ENCODE measurements around the gene ARPP19. TPM values are rescaled to one million over a fixed set of nuclear protein-coding genes. Genes with fewer than 3 reads are reported as not detected.

Gene ARPP19
- polyA plus RNA-seq, 3 donors: 26.2 to 48.3 (median 44.4) TPM

DNA sequence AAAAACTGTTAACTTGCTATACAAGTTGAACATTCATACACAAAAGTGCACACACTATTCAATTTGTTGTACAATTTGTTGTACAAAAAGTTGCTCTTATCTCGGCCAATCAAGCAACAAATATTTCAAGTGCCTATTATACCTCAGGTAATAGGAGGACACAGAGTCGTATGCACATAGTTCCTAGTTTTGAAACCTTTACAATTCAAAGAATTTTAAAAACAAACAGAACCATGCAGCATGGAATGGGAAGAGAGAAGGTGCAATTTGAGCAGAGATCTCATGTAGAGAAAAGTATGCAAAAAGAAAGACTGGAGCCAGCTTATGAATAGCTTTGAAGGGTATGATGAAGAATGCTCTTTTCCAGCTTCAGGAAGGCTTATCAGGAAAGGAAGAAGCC is 46.5 kb upstream of the ARPP19 start:
- Mint-ChIP-seq H3K27ac (no peak overlapping the region), H3K36me3 (peaks cover 38 to 56% of the 10 kb centered on the region in 2 donors), H3K4me3 (no peak overlapping the region), H3K9me3 (no peaks in the 10 kb centered on the region), H3K27me3 (ENCODE audit: low read depth in 3 of 3) (no peaks in the 10 kb centered on the region), H3K4me1 (no peaks in the 10 kb centered on the region)
- Histone ChIP-seq H3K79me2 (ENCODE audit: insufficient read depth, low read length) (no peaks in the 10 kb centered on the region), H3K36me3 (replicated peaks in 1 of 2; ENCODE audit: control insufficient read depth in 1 of 2, insufficient read depth in 2 of 2, low read length in 2 of 2) (peaks cover 23 to 62% of the 10 kb centered on the region in 2 donors), H3K4me1 (ENCODE audit: control insufficient read depth in 1 of 2, insufficient read depth in 2 of 2, low read length in 2 of 2) (no peaks in the 10 kb centered on the region), H3K9me3 (replicated peaks in 1 of 2; ENCODE audit: control insufficient read depth in 1 of 2, insufficient read depth in 1 of 2, low read length in 2 of 2) (no peaks in the 10 kb centered on the region), H3K27me3 (ENCODE audit: control insufficient read depth in 2 of 2, insufficient read depth in 2 of 2, low read length in 2 of 2) (no peaks in the 10 kb centered on the region), H3K4me3 (replicated peaks in 1 of 3; ENCODE audit: low read depth in 2 of 3, low read length in 3 of 3) (no peak overlapping the region), H3K4me2 (replicated peaks; ENCODE audit: extremely low read depth, low read length, poor library complexity, severe bottlenecking) (no peak overlapping the region), H3K9ac (ENCODE audit: insufficient read depth, low read length, poor library complexity, severe bottlenecking) (no peak overlapping the region), H4K20me1 (ENCODE audit: insufficient read depth, low read length) (no peaks in the 10 kb centered on the region), H3K27ac (ENCODE audit: low read depth in 1 of 2, low read length in 2 of 2) (no peak overlapping the region), H2AFZ (ENCODE audit: insufficient read depth, low read depth, low read length, poor library complexity, severe bottlenecking) (no peak overlapping the region)
- DNase-seq: no peak
- intact Hi-C loops (cut with micrococcal nuclease): no loop called here
- WGBS (ENCODE audit: insufficient coverage): no CpG with 5 or more reads among the region's 2 CpGs
- TF ChIP-seq, protein P1, sequence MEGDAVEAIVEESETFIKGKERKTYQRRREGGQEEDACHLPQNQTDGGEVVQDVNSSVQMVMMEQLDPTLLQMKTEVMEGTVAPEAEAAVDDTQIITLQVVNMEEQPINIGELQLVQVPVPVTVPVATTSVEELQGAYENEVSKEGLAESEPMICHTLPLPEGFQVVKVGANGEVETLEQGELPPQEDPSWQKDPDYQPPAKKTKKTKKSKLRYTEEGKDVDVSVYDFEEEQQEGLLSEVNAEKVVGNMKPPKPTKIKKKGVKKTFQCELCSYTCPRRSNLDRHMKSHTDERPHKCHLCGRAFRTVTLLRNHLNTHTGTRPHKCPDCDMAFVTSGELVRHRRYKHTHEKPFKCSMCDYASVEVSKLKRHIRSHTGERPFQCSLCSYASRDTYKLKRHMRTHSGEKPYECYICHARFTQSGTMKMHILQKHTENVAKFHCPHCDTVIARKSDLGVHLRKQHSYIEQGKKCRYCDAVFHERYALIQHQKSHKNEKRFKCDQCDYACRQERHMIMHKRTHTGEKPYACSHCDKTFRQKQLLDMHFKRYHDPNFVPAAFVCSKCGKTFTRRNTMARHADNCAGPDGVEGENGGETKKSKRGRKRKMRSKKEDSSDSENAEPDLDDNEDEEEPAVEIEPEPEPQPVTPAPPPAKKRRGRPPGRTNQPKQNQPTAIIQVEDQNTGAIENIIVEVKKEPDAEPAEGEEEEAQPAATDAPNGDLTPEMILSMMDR (IDR thresholded peaks at IDR 0.05): no peak

DNA sequence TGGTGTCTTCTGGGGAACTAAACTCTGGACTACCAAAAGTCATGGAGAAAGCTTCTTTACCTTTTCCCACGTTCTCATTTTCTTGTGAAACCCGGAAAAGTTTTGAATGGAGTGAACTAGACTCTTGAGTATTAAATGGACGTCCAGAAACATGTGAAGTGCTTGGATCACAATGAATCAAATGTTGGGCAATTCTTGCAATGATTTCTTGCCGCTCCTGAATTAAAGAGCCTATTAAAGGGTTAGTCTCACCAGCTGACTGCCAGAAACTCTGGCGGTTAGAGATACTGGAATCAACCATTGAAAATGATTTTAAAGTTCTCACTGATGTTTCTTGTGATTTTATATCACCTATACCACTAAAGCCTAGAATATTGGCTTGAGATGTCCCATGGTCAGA is 40.8 kb upstream of the ARPP19 start:
- Mint-ChIP-seq H3K27me3 (ENCODE audit: low read depth in 3 of 3) (no peaks in the 10 kb centered on the region), H3K9me3 (no peaks in the 10 kb centered on the region), H3K27ac (no peak overlapping the region), H3K36me3 (peaks cover 32 to 45% of the 10 kb centered on the region in 2 donors), H3K4me3 (no peak overlapping the region), H3K4me1 (no peaks in the 10 kb centered on the region)
- Histone ChIP-seq H3K4me2 (replicated peaks; ENCODE audit: extremely low read depth, low read length, poor library complexity, severe bottlenecking) (no peak overlapping the region), H4K20me1 (ENCODE audit: insufficient read depth, low read length) (no peaks in the 10 kb centered on the region), H3K79me2 (ENCODE audit: insufficient read depth, low read length) (no peaks in the 10 kb centered on the region), H3K9ac (ENCODE audit: insufficient read depth, low read length, poor library complexity, severe bottlenecking) (no peak overlapping the region), H3K27ac (ENCODE audit: low read depth in 1 of 2, low read length in 2 of 2) (no peak overlapping the region), H3K36me3 (replicated peaks in 1 of 2; ENCODE audit: control insufficient read depth in 1 of 2, insufficient read depth in 2 of 2, low read length in 2 of 2) (peaks cover 43 to 66% of the 10 kb centered on the region in 2 donors), H3K4me1 (ENCODE audit: control insufficient read depth in 1 of 2, insufficient read depth in 2 of 2, low read length in 2 of 2) (no peaks in the 10 kb centered on the region), H2AFZ (ENCODE audit: insufficient read depth, low read depth, low read length, poor library complexity, severe bottlenecking) (no peak overlapping the region), H3K27me3 (ENCODE audit: control insufficient read depth in 2 of 2, insufficient read depth in 2 of 2, low read length in 2 of 2) (no peaks in the 10 kb centered on the region), H3K4me3 (replicated peaks in 1 of 3; ENCODE audit: low read depth in 2 of 3, low read length in 3 of 3) (no peak overlapping the region), H3K9me3 (replicated peaks in 1 of 2; ENCODE audit: control insufficient read depth in 1 of 2, insufficient read depth in 1 of 2, low read length in 2 of 2) (no peaks in the 10 kb centered on the region)
- 98% methylated on average over 4 of the region's 5 CpGs for WGBS (ENCODE audit: insufficient coverage)
- TF ChIP-seq, protein P1 (IDR thresholded peaks at IDR 0.05): no peak
- no peak for DNase-seq
- intact Hi-C loops (cut with micrococcal nuclease): no loop called here

Data from CD14-positive monocyte (primary cell).